Vagina (tissue), 2 donors: ENCODE results near the gene UROD.

Experiments used
- CTCF ChIP-seq, 3 experiments: fragments of 450-650 bp in 2 of 3; fragments of 200-600 bp in 1 of 3; sonication (generic) in 1 of 3; IDR thresholded peaks; one replicate each; pipeline ENCODE4 v1.5.1; 2017 to 2019; ENCODE audit warnings: antibody characterized with exemption in 3 of 3, mild to moderate bottlenecking in 2 of 3, moderate library complexity in 2 of 3
- POLR2A ChIP-seq, 2 donors: fragments of 450-650 bp; IDR thresholded peaks; one replicate each; pipeline ENCODE4 v1.6.1; 2017; ENCODE audit warnings: antibody characterized with exemption in 2 of 2, mild to moderate bottlenecking in 2 of 2, moderate library complexity in 2 of 2
- POLR2AphosphoS5 ChIP-seq, 2 donors: sonication (generic); formaldehyde crosslinking; IDR thresholded peaks; one replicate each; pipeline ENCODE4 v1.9.0; 2017; ENCODE audit warnings: antibody characterized with exemption in 2 of 2, mild to moderate bottlenecking in 2 of 2, low read depth in 1 of 2; ENCODE audit not compliant: insufficient read depth in 1 of 2

DNA sequence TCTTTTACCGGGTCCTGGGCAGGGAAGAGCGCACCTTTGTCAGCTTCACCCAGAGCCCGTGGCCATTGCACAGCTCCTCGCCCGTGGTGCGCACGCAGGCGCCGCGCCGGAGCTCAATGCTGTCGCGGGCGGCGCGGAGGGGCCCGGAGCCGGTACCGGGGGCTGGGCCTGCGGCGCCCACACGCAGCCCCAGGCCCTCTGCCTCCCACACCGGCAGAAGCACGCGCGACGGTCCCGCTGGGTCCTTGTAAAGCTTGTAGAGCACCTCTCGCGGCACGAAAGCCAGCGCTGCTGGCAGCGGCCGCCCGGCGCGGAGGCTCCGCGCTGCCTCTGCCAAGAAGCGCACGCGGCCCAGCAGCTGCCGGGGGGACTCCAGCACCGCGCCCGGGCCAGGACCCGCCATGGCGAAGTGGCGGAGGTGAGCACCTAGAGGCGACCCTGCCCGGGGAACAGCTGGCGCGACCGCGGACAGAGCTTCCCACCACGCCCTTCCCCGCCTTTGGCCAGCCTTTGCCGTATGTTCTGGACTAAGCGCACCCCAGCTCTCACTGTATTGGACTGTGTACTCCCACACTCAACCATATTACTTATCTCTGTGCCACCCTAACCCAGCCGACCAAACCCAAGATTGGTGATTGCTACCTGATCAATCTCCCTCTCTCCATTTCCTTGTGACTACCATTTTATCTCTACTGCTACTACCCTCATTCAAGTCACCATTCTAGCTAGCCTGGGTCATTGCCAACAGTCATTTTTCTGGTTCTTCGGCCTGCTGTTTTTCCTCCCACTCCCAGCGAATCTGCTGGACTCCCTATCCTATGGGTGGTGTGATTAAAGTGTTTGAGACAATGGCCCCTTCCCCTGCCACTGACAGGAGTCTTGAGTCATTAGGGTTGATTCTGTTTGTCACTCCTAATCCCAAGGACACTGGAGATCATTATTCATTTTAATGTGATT lies 921 bp upstream of the UROD start, which contains the start of gene HECTD3:
- TF ChIP-seq CTCF (IDR thresholded peaks at IDR 0.05) = no peak
- TF ChIP-seq POLR2A (IDR thresholded peaks at IDR 0.05) = no peak
- TF ChIP-seq POLR2AphosphoS5 (IDR thresholded peaks at IDR 0.05; ENCODE audit: insufficient read depth in 1 of 2, low read depth in 1 of 2) = no peak
